ENCODE results near the gene IL3. TPM values are rescaled to one million over a fixed set of nuclear protein-coding genes. Genes with fewer than 3 reads are reported as not detected.

IL3 gene
- total and polyA plus RNA-seq, 9 donors = not detected

- intact Hi-C loops (cut with DNase I) = no loop called here
- H3K9me3 ChIP-seq = no peaks in the 10 kb centered on the region
- 74 to 79% (median 75%) methylated on average over 16 of the region's 16 CpGs for WGBS, 3 donors
- H3K4me3 ChIP-seq = no peak overlapping the region
- H3K27me3 ChIP-seq = no peaks in the 10 kb centered on the region
- no peak overlapping the region for H3K27ac ChIP-seq
- H3K4me1 ChIP-seq (ENCODE audit: insufficient read depth) = no peaks in the 10 kb centered on the region
- no peaks in the 10 kb centered on the region for H3K36me3 ChIP-seq
- TF ChIP-seq EP300 (IDR thresholded peaks at IDR 0.05) (no peak), POLR2A (IDR thresholded peaks at IDR 0.05) (no peak), CTCF (IDR thresholded peaks at IDR 0.05) (no peak)
- no peak for DNase-seq
Observed at GRCh38 chr5:132074772-132075718, 14.6 kb downstream of the IL3 start.

- H3K27ac ChIP-seq = no peak overlapping the region
- intact Hi-C loops (cut with DNase I) = no loop called here
- no peak overlapping the region for H3K4me3 ChIP-seq
- no peaks in the 10 kb centered on the region for H3K27me3 ChIP-seq
- no peak for TF ChIP-seq POLR2A (IDR thresholded peaks at IDR 0.05)
- TF ChIP-seq EP300 (IDR thresholded peaks at IDR 0.05) = no peak
- no peak for TF ChIP-seq CTCF (IDR thresholded peaks at IDR 0.05)
- no peaks in the 10 kb centered on the region for H3K4me1 ChIP-seq (ENCODE audit: insufficient read depth)
- 75 to 91% (median 79%) methylated on average over 2 of the region's 2 CpGs for WGBS, 3 donors
- H3K36me3 ChIP-seq = no peaks in the 10 kb centered on the region
- DNase-seq = no peak
- no peaks in the 10 kb centered on the region for H3K9me3 ChIP-seq
Observed at GRCh38 chr5:132075719-132076077, 15.2 kb downstream of the IL3 start.

- Histone ChIP-seq H3K27me3 (no peaks in the 10 kb centered on the region), H3K9me3 (no peaks in the 10 kb centered on the region), H3K36me3 (no peaks in the 10 kb centered on the region), H3K4me1 (ENCODE audit: insufficient read depth) (no peaks in the 10 kb centered on the region), H3K4me3 (no peak overlapping the region), H3K27ac (no peak overlapping the region)
- DNase-seq = no peak
- 80 to 84% (median 80%) methylated on average over 11 of the region's 11 CpGs for WGBS, 3 donors
- TF ChIP-seq CTCF (IDR thresholded peaks at IDR 0.05) = no peak
- TF ChIP-seq EP300 (IDR thresholded peaks at IDR 0.05) = no peak
- no peak for TF ChIP-seq POLR2A (IDR thresholded peaks at IDR 0.05)
- intact Hi-C loops (cut with DNase I) = no loop called here
Observed at GRCh38 chr5:132076202-132076830, 15.9 kb downstream of the IL3 start.

- H3K9me3 ChIP-seq = no peaks in the 10 kb centered on the region
- no peaks in the 10 kb centered on the region for H3K36me3 ChIP-seq
- H3K27me3 ChIP-seq = no peaks in the 10 kb centered on the region
- no peak for DNase-seq
- H3K4me3 ChIP-seq = no peak overlapping the region
- TF ChIP-seq CTCF (IDR thresholded peaks at IDR 0.05) (no peak), EP300 (IDR thresholded peaks at IDR 0.05) (no peak), POLR2A (IDR thresholded peaks at IDR 0.05) (no peak)
- no peak overlapping the region for H3K27ac ChIP-seq
- WGBS, 3 donors = 85 to 91% (median 86%) methylated on average over 8 of the region's 8 CpGs
- H3K4me1 ChIP-seq (ENCODE audit: insufficient read depth) = no peaks in the 10 kb centered on the region
- intact Hi-C loops (cut with DNase I) = no loop called here
Observed at GRCh38 chr5:132076983-132077382, 16.5 kb downstream of the IL3 start.
